Spleen (tissue), 7 donors: ENCODE data around the gene SNRNP27.

Experiments used
- CTCF ChIP-seq, 11 experiments: fragments of 200-600 bp in 7 of 11; fragments of 450-650 bp in 4 of 11; sonication (generic) in 4 of 11; IDR thresholded peaks in 8 of 11; conservative IDR thresholded peaks in 3 of 11; 1 replicate in 7 of 11; 2 replicates in 4 of 11; pipeline versions ENCODE4 v1.4.0 to v1.8.0; 2016 to 2021; ENCODE audit warnings: antibody characterized with exemption in 11 of 11, inconsistent platforms in 4 of 11, mild to moderate bottlenecking in 1 of 11
- POLR2A ChIP-seq, 3 donors: fragments of 450-650 bp; IDR thresholded peaks; one replicate each; pipeline ENCODE4 v1.5.1; 2017; ENCODE audit warnings: antibody characterized with exemption in 3 of 3, mild to moderate bottlenecking in 1 of 3
- POLR2AphosphoS5 ChIP-seq, 3 donors: sonication (generic); formaldehyde crosslinking; IDR thresholded peaks; one replicate each; pipeline ENCODE4 v1.5.1; 2017; ENCODE audit warnings: antibody characterized with exemption in 3 of 3
- donor health status: DM: no; HTN: no; CAD: no; lungs with moderate emphysema.
- donor health status: DM: no; HTN: no; CAD: no.
- donor health status: DM: no; HTN: no; CAD: no.

DNA sequence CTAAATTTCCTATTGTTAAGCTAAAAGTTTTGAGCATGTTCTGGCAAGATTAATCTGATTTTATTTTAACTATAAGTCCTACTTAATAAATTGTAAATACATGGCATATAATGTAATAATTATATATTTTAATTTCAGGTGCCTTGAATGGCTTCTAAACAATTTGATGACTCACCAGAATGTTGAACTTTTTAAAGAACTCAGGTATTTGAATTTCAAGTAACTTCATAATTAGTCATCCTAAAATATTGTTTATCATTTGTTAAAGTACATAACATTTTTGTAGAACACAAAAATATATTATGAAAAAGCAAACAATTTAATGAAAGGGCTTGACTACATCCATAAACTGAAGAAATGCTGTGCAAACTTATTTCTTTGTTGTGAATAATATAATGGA is 49.8 kb upstream of the SNRNP27 start:
- TF ChIP-seq POLR2A (IDR thresholded peaks at IDR 0.05): no peak
- TF ChIP-seq CTCF (IDR thresholded peaks at IDR 0.05 in 8 of 11, conservative IDR thresholded peaks at IDR 0.05 in 3 of 11): no peak
- no peak for TF ChIP-seq POLR2AphosphoS5 (IDR thresholded peaks at IDR 0.05)
